Measurements from ENCODE around the gene HSPA1A.

DNA sequence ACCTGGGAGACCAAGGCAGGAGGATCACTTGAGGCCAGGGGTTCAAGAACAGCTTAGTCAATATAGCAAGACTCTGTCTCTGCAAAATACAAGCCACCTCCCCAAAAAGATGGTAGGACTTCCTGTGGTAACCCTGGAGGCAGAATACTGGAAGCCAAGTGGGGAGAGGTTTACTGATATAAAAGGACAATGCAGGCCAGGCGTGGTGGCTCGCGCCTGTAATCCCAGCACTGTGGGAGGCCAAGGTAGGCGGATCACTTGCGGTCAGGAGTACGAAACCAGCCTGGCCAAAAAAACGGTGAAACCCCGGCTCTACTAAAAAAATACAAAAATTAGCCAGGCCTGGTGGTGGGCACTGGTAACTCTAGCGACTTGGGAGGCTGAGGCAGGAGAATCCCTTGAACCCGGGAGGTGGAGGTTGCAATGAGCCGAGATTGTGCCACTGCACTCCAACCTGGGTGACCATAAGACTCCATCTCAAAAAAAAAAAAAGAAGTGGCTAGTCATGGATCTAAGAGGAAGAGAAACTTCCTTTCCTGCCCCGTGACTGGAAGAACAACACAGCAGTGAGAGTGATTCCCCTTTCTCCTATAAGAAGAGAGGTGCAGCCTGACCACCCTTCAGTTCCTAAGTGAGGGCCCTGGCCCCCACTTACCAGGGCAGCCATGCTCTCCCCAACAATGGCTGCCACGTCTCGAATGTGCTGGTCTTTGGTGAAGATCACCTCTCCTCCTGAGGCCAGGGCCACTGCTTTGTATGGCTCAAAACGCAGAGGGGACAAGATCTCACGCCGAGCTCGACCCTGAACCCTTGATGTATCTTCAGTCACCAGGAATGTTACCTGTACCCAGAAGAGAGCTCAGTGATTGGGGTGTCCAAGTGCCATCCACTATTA, 46.7 kb upstream of the HSPA1A start:
- TF ChIP-seq, protein P1, sequence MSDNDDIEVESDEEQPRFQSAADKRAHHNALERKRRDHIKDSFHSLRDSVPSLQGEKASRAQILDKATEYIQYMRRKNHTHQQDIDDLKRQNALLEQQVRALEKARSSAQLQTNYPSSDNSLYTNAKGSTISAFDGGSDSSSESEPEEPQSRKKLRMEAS (IDR thresholded peaks at IDR 0.05) = no peak
- TF ChIP-seq NFIC (IDR thresholded peaks at IDR 0.05) (no peak), TAF1 (IDR thresholded peaks at IDR 0.05; ENCODE audit: low read depth) (no peak), CREB1 (IDR thresholded peaks at IDR 0.05; ENCODE audit: low read depth) (no peak), EP300 (IDR thresholded peaks at IDR 0.05; ENCODE audit: borderline replicate concordance) (no peak), YY1 (IDR thresholded peaks at IDR 0.05; ENCODE audit: low read depth) (no peak)
